OCI-LY7 (cell line): Measurements from ENCODE around the gene KCNN2. TPM values are rescaled to one million over a fixed set of nuclear protein-coding genes. Genes with fewer than 3 reads are reported as not detected.

ENCODE experiments used
- BruUV-seq: library from RNA; stranded (reverse); fragments of 400-500 nt; replicated peaks from 2 replicates; lab custom pipeline; 2021; lab: Mats Ljungman, UMichigan
- CTCF ChIA-PET: fragments of 300-600 bp; sonication (Branson Sonifier 250); formaldehyde crosslinking; loops from one replicate; lab custom pipeline; 2022; ENCODE audit warnings: antibody characterized with exemption; ENCODE audit not compliant: unreplicated experiment; lab: Charles Lee
- POLR2A ChIA-PET: fragments of 300-600 bp; sonication (Branson Sonifier 250); formaldehyde crosslinking; loops from one replicate; lab custom pipeline; 2022; ENCODE audit warnings: antibody characterized with exemption; lab: Charles Lee
- DNase-seq: peaks from one replicate; pipeline ENCODE4 v3.0.0-alpha.2; 2015; ENCODE audit warnings: low spot score
- H2AFZ ChIP-seq: fragments of 200-600 bp; sonication (generic), shearing (Covaris generic); 2 replicates; pipeline ENCODE4 v1.6.1; 2014; ENCODE audit warnings: mild to moderate bottlenecking, antibody characterized with exemption, low read length, moderate library complexity
- H3K27ac ChIP-seq: fragments of 200-600 bp; sonication (generic); 2 replicates; pipeline ENCODE4 v1.5.1; 2014; ENCODE audit warnings: mixed run types, low read depth, mild to moderate bottlenecking, moderate library complexity, low read length, inconsistent platforms; ENCODE audit not compliant: poor library complexity, severe bottlenecking
- H3K36me3 ChIP-seq: fragments of 200-600 bp; sonication (generic); 2 replicates; pipeline ENCODE4 v1.6.1; 2014; ENCODE audit warnings: mild to moderate bottlenecking, antibody characterized with exemption, low read length, moderate library complexity, mixed read lengths; ENCODE audit not compliant: insufficient read depth
- H3K4me1 ChIP-seq: fragments of 200-600 bp; sonication (generic); 2 replicates; pipeline ENCODE4 v1.5.1; 2014; ENCODE audit warnings: mild to moderate bottlenecking, low read length; ENCODE audit not compliant: insufficient read depth, poor library complexity, severe bottlenecking
- H3K4me2 ChIP-seq: fragments of 200-600 bp; sonication (generic); 2 replicates; pipeline ENCODE4 v1.6.1; 2014; ENCODE audit warnings: mild to moderate bottlenecking, low read length
- H3K4me3 ChIP-seq: fragments of 200-600 bp; sonication (generic); 2 replicates; pipeline ENCODE4 v1.5.1; 2014; ENCODE audit warnings: mild to moderate bottlenecking, low read depth, low read length; ENCODE audit not compliant: poor library complexity, severe bottlenecking
- H3K79me2 ChIP-seq: fragments of 200-600 bp; sonication (generic); 2 replicates; pipeline ENCODE4 v1.6.1; 2016; ENCODE audit warnings: low read depth, mild to moderate bottlenecking, low read length, moderate library complexity, mixed read lengths; ENCODE audit not compliant: insufficient read depth
- H3K9me2 ChIP-seq: fragments of 200-600 bp; sonication (generic); 2 replicates; pipeline ENCODE4 v1.6.1; 2016; ENCODE audit warnings: mild to moderate bottlenecking, low read length, mixed read lengths; ENCODE audit not compliant: insufficient read depth
- H3K9me3 ChIP-seq: fragments of 200-600 bp; sonication (generic); 2 replicates; pipeline ENCODE4 v1.6.1; 2014; ENCODE audit warnings: mild to moderate bottlenecking, mixed run types, low read length, mixed read lengths
- H4K20me1 ChIP-seq: fragments of 200-600 bp; sonication (generic); 2 replicates; pipeline ENCODE4 v1.6.1; 2014; ENCODE audit warnings: mild to moderate bottlenecking, antibody characterized with exemption, low read length, moderate library complexity, mixed read lengths; ENCODE audit not compliant: insufficient read depth
- CTCF ChIP-seq: fragments of 200-600 bp; sonication (generic); conservative IDR thresholded peaks from 2 replicates; pipeline ENCODE4 v1.5.1; 2014; ENCODE audit warnings: mild to moderate bottlenecking, antibody characterized with exemption, low read length, moderate library complexity, mixed read lengths
- EZH2phosphoT487 ChIP-seq: fragments of 200-600 bp; sonication (generic); IDR thresholded peaks from 2 replicates; pipeline ENCODE4 v1.6.1; 2018; ENCODE audit warnings: low read depth, borderline replicate concordance, mild to moderate bottlenecking, mixed run types, antibody characterized with exemption, low read length, moderate library complexity, mixed read lengths
- intact Hi-C: fragments of 100-400 bp; cut with micrococcal nuclease; formaldehyde crosslinking; loops from one replicate; pipeline ENCODE4 v1.10.0; 2022; ENCODE audit not compliant: unreplicated experiment
- total RNA-seq, 2 experiments: library from RNA; depleted of rRNA in 1 of 2; stranded (reverse); fragments of >200 nt in 1 of 2; shearing (Covaris generic) in 1 of 2; gene quantifications; 2 replicates each; pipeline ENCODE4 v1.2.3, GENCODE V29; 2014 to 2022

KCNN2 gene
- total RNA-seq, 2 experiments from 2014 or later: not detected

GRCh38 chr5:114319821-114320220, 42.0 kb upstream of the KCNN2 start:
- H3K27ac ChIP-seq: no peak overlapping the region
- no peaks in the 10 kb centered on the region for H4K20me1 ChIP-seq
- no peaks in the 10 kb centered on the region for H3K4me1 ChIP-seq
- BruUV-seq: no TSS peak
- no peaks in the 10 kb centered on the region for H3K9me2 ChIP-seq
- no peak for DNase-seq
- H2AFZ ChIP-seq: no peak overlapping the region
- no peaks in the 10 kb centered on the region for H3K79me2 ChIP-seq
- no peak overlapping the region for H3K4me2 ChIP-seq
- intact Hi-C loops: no loop called here
- no peaks in the 10 kb centered on the region for H3K36me3 ChIP-seq
- ChIA-PET POLR2A (interaction anchor here (0.9 kb wide), 1 partner anchor 27 kb away, joined by 3 read pairs; no protein-coding TSS in a partner anchor), CTCF (interaction anchor here (0.5 kb wide), 1 partner anchor 46 kb away, joined by 3 read pairs; no protein-coding TSS in a partner anchor)
- TF ChIP-seq EZH2phosphoT487: no peak
- no peak for TF ChIP-seq CTCF
- no peak overlapping the region for H3K4me3 ChIP-seq
- no peaks in the 10 kb centered on the region for H3K9me3 ChIP-seq

- POLR2A ChIA-PET: no interaction called here
- TF ChIP-seq EZH2phosphoT487 (no peak), CTCF (no peak)
- BruUV-seq: no TSS peak
These were observed 37.6 kb upstream of the KCNN2 start for GRCh38 chr5:114324282-114324681.

GRCh38 chr5:114325541-114325940, 36.3 kb upstream of the KCNN2 start:
- no TSS peak for BruUV-seq

More at GRCh38 chr5:114324282-114324681, 37.6 kb upstream of the KCNN2 start:
- Histone ChIP-seq H3K9me3 (no peaks in the 10 kb centered on the region), H3K36me3 (no peaks in the 10 kb centered on the region), H2AFZ (no peak overlapping the region), H3K4me2 (no peak overlapping the region), H3K9me2 (no peaks in the 10 kb centered on the region), H3K4me1 (no peaks in the 10 kb centered on the region), H3K27ac (no peak overlapping the region), H3K4me3 (no peak overlapping the region), H3K79me2 (no peaks in the 10 kb centered on the region), H4K20me1 (no peaks in the 10 kb centered on the region)
- intact Hi-C loops: no loop called here
- no peak for DNase-seq
- CTCF ChIA-PET: no interaction called here

More at GRCh38 chr5:114325541-114325940, 36.3 kb upstream of the KCNN2 start:
- Histone ChIP-seq H3K79me2 (no peaks in the 10 kb centered on the region), H3K36me3 (no peaks in the 10 kb centered on the region), H3K9me3 (no peaks in the 10 kb centered on the region), H3K4me1 (no peaks in the 10 kb centered on the region), H3K4me3 (no peak overlapping the region), H2AFZ (no peak overlapping the region), H3K27ac (no peak overlapping the region), H3K4me2 (no peak overlapping the region), H4K20me1 (no peaks in the 10 kb centered on the region), H3K9me2 (no peaks in the 10 kb centered on the region)
- POLR2A ChIA-PET: no interaction called here
- CTCF ChIA-PET: no interaction called here
- DNase-seq: no peak
- intact Hi-C loops: no loop called here
- TF ChIP-seq EZH2phosphoT487 (no peak), CTCF (no peak)
